Mesothelial cell of epicardium (in vitro differentiated cells): ENCODE data around the gene WSCD1. TPM values are rescaled to one million over a fixed set of nuclear protein-coding genes. Genes with fewer than 3 reads are reported as not detected.

Experiments used
- DNase-seq, 2 experiments: peaks; one replicate each; pipeline ENCODE4 v3.0.0; 2021; ENCODE audit warnings: low spot score in 2 of 2; ENCODE audit not compliant: unreplicated experiment in 2 of 2
- H3K27ac Mint-ChIP-seq: 2 replicates; pipeline ENCODE4 v1.8.0; 2021; ENCODE audit warnings: mixed read lengths
- H3K27me3 Mint-ChIP-seq: 2 replicates; pipeline ENCODE4 v1.8.0; 2021; ENCODE audit warnings: low read depth, mixed read lengths
- H3K36me3 Mint-ChIP-seq: 2 replicates; pipeline ENCODE4 v1.8.0; 2021; ENCODE audit warnings: mixed read lengths
- H3K4me1 Mint-ChIP-seq: 2 replicates; pipeline ENCODE4 v1.8.0; 2021; ENCODE audit warnings: mixed read lengths
- H3K4me3 Mint-ChIP-seq: 2 replicates; pipeline ENCODE4 v1.8.0; 2021; ENCODE audit warnings: mild to moderate bottlenecking, moderate library complexity, mixed read lengths
- H3K9me3 Mint-ChIP-seq: 2 replicates; pipeline ENCODE4 v1.8.0; 2021; ENCODE audit warnings: mixed read lengths
- total RNA-seq: library from RNA; stranded (reverse); gene quantifications from 3 replicates; pipeline ENCODE4 v1.2.1, GENCODE V29; 2021
- TF ChIP-seq, protein P1 (sequence below): fragments of 200-600 bp; sonication (generic); IDR thresholded peaks from one replicate; pipeline ENCODE4 v1.5.0; 2021; ENCODE audit warnings: antibody characterized with exemption; ENCODE audit not compliant: unreplicated experiment

Gene WSCD1
- total RNA-seq, 1 donor from 2014 or later: 1.6 TPM

DNA sequence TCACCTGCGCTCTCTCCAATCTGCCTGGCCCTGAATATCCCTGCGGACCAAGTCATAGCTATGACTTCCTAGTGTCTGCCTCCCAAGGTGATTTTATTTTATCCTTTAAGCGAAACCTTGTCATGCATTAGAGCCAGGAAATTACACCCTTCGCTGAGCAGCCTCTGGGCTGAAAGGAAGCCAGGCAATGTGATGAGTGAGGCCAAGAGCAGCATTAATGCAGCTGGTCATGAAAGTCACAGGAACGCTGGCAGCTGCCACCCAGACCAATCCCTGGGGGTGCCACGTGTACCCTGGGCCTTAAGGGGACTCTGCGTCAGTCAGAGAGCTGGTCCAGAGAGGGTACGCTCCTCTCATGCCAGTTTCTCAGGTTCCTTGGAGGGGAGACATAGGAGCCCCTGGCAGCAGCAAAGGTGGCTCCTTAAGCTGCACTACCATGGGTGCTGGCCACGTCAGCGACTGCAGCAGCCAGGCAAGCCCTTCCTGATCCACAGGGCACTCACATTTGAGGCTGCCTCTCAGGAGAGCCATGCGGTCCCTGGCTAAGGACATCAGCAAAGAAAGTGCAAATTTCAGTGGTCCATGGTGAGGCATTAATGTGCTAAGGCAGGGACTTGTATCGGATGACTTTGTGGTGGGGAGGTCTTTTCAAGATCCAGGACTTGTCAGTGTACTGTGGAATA is 42.7 kb upstream of the WSCD1 start:
- TF ChIP-seq, protein P1, sequence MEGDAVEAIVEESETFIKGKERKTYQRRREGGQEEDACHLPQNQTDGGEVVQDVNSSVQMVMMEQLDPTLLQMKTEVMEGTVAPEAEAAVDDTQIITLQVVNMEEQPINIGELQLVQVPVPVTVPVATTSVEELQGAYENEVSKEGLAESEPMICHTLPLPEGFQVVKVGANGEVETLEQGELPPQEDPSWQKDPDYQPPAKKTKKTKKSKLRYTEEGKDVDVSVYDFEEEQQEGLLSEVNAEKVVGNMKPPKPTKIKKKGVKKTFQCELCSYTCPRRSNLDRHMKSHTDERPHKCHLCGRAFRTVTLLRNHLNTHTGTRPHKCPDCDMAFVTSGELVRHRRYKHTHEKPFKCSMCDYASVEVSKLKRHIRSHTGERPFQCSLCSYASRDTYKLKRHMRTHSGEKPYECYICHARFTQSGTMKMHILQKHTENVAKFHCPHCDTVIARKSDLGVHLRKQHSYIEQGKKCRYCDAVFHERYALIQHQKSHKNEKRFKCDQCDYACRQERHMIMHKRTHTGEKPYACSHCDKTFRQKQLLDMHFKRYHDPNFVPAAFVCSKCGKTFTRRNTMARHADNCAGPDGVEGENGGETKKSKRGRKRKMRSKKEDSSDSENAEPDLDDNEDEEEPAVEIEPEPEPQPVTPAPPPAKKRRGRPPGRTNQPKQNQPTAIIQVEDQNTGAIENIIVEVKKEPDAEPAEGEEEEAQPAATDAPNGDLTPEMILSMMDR: no peak
- H3K4me1 Mint-ChIP-seq: no peaks in the 10 kb centered on the region

DNA sequence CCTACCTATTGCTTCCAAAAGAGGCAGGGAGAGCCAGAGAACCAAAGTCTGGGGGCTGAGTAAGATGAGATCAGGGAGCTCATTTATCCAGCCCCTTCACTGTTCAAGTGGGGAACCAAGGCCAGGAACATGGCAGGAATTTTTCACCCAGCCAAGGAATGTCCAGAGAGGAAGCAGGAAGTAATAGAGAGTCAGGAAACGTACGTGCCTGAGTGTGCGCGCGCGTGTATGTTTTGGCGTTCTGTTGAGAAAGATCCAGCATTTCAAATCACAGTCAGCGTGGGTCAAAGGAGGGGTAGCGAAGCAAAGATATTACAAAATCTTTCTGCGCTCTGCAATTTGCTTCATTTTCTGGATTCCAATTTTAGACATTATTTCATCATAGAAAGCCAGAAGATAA is 41.9 kb upstream of the WSCD1 start:
- H3K27ac Mint-ChIP-seq: no peak overlapping the region
- H3K4me3 Mint-ChIP-seq: no peak overlapping the region
- peaks cover 54% of the 10 kb centered on the region for H3K27me3 Mint-ChIP-seq
- H3K9me3 Mint-ChIP-seq: no peaks in the 10 kb centered on the region
- DNase-seq: no peak
- H3K36me3 Mint-ChIP-seq: no peaks in the 10 kb centered on the region
- no peaks in the 10 kb centered on the region for H3K4me1 Mint-ChIP-seq
- TF ChIP-seq, protein P1: no peak

More for the DNA sequence above, 42.7 kb upstream of the WSCD1 start:
- Mint-ChIP-seq H3K9me3 (no peaks in the 10 kb centered on the region), H3K36me3 (no peaks in the 10 kb centered on the region), H3K27me3 (peaks cover 56% of the 10 kb centered on the region), H3K27ac (no peak overlapping the region), H3K4me3 (no peak overlapping the region)
- no peak for DNase-seq

DNA sequence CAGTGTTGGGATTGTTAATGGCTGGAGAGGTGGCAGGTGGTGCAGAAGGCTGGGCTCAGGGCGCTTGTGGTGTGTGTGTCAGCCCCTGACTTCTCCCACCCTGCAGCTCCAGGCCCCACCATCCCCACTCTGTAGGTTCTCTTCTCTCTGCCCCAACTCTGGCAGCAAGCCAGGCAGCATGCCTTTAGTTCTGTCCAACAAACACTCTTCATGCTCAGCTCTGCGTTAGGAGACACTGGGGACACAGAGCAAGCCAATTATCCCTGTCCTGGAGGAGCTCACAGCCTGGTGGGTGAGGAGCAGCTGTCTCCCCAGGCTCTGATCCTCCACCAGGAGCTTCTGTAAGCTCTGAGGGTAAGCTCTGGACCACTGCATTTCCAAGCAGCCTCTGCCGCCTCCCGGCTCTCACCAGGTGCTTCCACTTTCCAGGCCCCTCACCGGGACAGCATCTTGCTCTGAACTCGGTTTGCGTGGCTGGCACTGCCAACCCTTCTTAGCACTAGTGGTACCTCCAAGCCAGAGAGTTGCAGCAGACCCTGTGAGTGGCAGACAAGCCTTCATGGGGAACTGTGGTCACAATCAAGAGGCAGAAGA is 34.3 kb upstream of the WSCD1 start:
- H3K27me3 Mint-ChIP-seq: peaks cover 20% of the 10 kb centered on the region
- no peak overlapping the region for H3K4me3 Mint-ChIP-seq
- no peaks in the 10 kb centered on the region for H3K4me1 Mint-ChIP-seq
- H3K27ac Mint-ChIP-seq: no peak overlapping the region
- no peak for DNase-seq
- TF ChIP-seq, protein P1: no peak
- no peaks in the 10 kb centered on the region for H3K9me3 Mint-ChIP-seq
- no peaks in the 10 kb centered on the region for H3K36me3 Mint-ChIP-seq

DNA sequence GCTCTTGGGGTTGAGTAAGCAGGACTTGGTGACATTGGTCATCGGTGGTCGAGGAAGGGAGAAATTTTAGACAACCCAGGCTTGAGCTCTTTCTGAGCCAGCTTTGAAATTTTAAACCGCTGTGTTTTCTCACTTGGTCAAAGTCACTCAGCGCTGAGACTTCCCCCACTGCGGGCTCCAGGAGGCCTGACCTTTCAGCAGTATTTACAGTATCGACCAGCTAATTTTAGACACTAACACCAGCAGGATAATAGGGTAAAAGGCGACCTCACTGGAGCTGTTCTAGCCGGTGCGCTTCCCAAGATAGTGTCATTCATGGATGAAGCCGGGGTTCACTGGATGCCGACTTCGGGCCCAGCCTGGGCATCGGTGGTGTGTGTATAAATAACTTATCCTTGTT is 29.7 kb upstream of the WSCD1 start:
- Mint-ChIP-seq H3K27me3 (peaks cover 25% of the 10 kb centered on the region), H3K4me1 (no peaks in the 10 kb centered on the region), H3K36me3 (no peaks in the 10 kb centered on the region), H3K4me3 (no peak overlapping the region), H3K27ac (no peak overlapping the region), H3K9me3 (no peaks in the 10 kb centered on the region)
- no peak for DNase-seq
- TF ChIP-seq, protein P1: no peak

DNA sequence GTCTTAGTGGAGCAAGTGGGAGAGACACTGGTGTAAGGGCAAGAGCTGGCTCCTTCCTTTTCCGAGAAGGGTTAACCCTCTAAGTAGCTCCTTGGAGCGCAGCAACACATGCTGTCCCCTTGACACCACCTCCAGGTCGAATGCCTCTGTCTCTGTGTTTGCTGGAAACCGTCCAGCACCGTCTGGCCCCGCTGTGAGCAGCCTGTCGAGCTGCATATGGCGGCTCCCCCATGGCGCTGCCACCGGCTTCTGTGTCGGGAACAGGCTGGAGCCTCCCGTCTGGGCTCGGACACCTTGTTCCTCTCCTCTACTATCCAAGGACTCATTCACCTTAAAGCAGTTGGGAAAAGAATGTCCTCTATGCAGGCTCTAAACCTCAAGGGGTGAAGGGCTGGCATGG is 28.9 kb upstream of the WSCD1 start:
- Mint-ChIP-seq H3K36me3 (no peaks in the 10 kb centered on the region), H3K4me1 (no peaks in the 10 kb centered on the region), H3K4me3 (no peak overlapping the region), H3K27me3 (peaks cover 23% of the 10 kb centered on the region), H3K27ac (no peak overlapping the region), H3K9me3 (no peaks in the 10 kb centered on the region)
- TF ChIP-seq, protein P1: no peak
- DNase-seq: no peak
